Activated CD8-positive, alpha-beta memory T cell treated with anti-CD3 and anti-CD28 coated beads for 48 hours (primary cell): ENCODE results near the gene FAM170B.

Source experiments
- DNase-seq, 3 experiments: peaks; one replicate each; pipeline ENCODE4 v3.0.0-alpha.2; 2020; ENCODE audit warnings: low read depth in 2 of 3, low spot score in 2 of 3

The FAM170B gene

GRCh38 chr10:49107111-49107886 lies 26.5 kb downstream of the FAM170B start:
- DNase-seq = no peak

- no peak for DNase-seq
These were observed 27.4 kb downstream of the FAM170B start for GRCh38 chr10:49106451-49106850.

GRCh38 chr10:49105076-49105475 lies 28.7 kb downstream of the FAM170B start:
- no peak for DNase-seq

- DNase-seq = no peak
These were observed 29.5 kb downstream of the FAM170B start for GRCh38 chr10:49104323-49104722.

GRCh38 chr10:49103761-49104160 lies 30.1 kb downstream of the FAM170B start:
- no peak for DNase-seq

GRCh38 chr10:49099046-49099445 lies 34.8 kb downstream of the FAM170B start:
- DNase-seq = no peak

GRCh38 chr10:49096890-49097445 lies 36.9 kb downstream of the FAM170B start:
- DNase-seq = no peak

- DNase-seq = no peak
These were observed 39.2 kb downstream of the FAM170B start for GRCh38 chr10:49094646-49095045.

GRCh38 chr10:49093922-49094321 lies 39.9 kb downstream of the FAM170B start:
- DNase-seq = no peak

GRCh38 chr10:49092477-49092876 lies 41.3 kb downstream of the FAM170B start:
- DNase-seq = no peak

GRCh38 chr10:49091450-49092210 lies 42.2 kb downstream of the FAM170B start:
- no peak for DNase-seq

GRCh38 chr10:49090696-49091380 lies 43.0 kb downstream of the FAM170B start:
- DNase-seq = no peak

GRCh38 chr10:49090189-49090575 lies 43.6 kb downstream of the FAM170B start:
- no peak for DNase-seq

- DNase-seq = no peak
These were observed 44.1 kb downstream of the FAM170B start for GRCh38 chr10:49089557-49090188.

GRCh38 chr10:49089152-49089551 lies 44.7 kb downstream of the FAM170B start:
- DNase-seq = no peak

- no peak for DNase-seq
These were observed 46.9 kb downstream of the FAM170B start for GRCh38 chr10:49086889-49087288.

GRCh38 chr10:49083261-49083660 lies 50.6 kb downstream of the FAM170B start:
- no peak for DNase-seq

GRCh38 chr10:49082766-49083165 lies 51.1 kb downstream of the FAM170B start:
- DNase-seq = no peak

- DNase-seq = no peak
These were observed 52.1 kb downstream of the FAM170B start for GRCh38 chr10:49081547-49082275.
